ENCODE measurements around the gene BARX1. TPM values are rescaled to one million over a fixed set of nuclear protein-coding genes. Genes with fewer than 3 reads are reported as not detected.

The BARX1 gene
- total RNA-seq, 1 experiment from 2014 or later: 8.9 TPM

- ATAC-seq (no peak), DNase-seq (ENCODE audit: low spot score) (no peak)
- POLR2A ChIA-PET: no interaction called here
These were observed 39.0 kb upstream of the BARX1 start for GRCh38 chr9:93994132-93994531.

GRCh38 chr9:93992830-93993229 is 37.7 kb upstream of the BARX1 start:
- DNase-seq (ENCODE audit: low spot score) (no peak), ATAC-seq (no peak)
- Mint-ChIP-seq H3K36me3 (peaks cover 5% of the 10 kb centered on the region), H3K4me3 (no peak overlapping the region), H3K9me3 (peaks cover 29% of the 10 kb centered on the region), H3K4me1 (0 out of 2 replicates have a peak, but pooled peaks cover 4% of the 10 kb centered on the region), H3K27ac (no peak overlapping the region), H3K27me3 (ENCODE audit: low read depth) (no peaks in the 10 kb centered on the region)
- POLR2A ChIA-PET: no interaction called here
- CTCF ChIA-PET: interaction anchor here (0.9 to 1.2 kb wide), 4 partner anchors 10 to 172 kb away, joined by 3 to 4 read pairs (median 3); no protein-coding TSS in a partner anchor
- TF ChIP-seq GRHL2 (CRISPR knock-in tag; IDR thresholded peaks at IDR 0.05; ENCODE audit: insufficient replicate concordance, severe bottlenecking): no peak
- TF ChIP-seq ATF6 (CRISPR knock-in tag; IDR thresholded peaks at IDR 0.05): no peak
- TF ChIP-seq ATF1 (CRISPR knock-in tag; IDR thresholded peaks at IDR 0.05): no peak
- no peak for TF ChIP-seq NFATC4 (CRISPR knock-in tag; IDR thresholded peaks at IDR 0.05)
- no peak for TF ChIP-seq RORB (CRISPR knock-in tag; IDR thresholded peaks at IDR 0.05)
- TF ChIP-seq E2F1 (CRISPR knock-in tag; IDR thresholded peaks at IDR 0.05): no peak
- TF ChIP-seq AR (CRISPR knock-in tag; IDR thresholded peaks at IDR 0.05): no peak

More at GRCh38 chr9:93994132-93994531, 39.0 kb upstream of the BARX1 start:
- CTCF ChIA-PET: interaction anchor here (1.0 to 1.2 kb wide), 4 partner anchors 8 to 174 kb away, joined by 3 to 4 read pairs (median 4); no protein-coding TSS in a partner anchor
- Mint-ChIP-seq H3K4me3 (no peak overlapping the region), H3K4me1 (0 out of 2 replicates have a peak, but pooled peaks cover 4% of the 10 kb centered on the region), H3K27me3 (ENCODE audit: low read depth) (no peaks in the 10 kb centered on the region), H3K27ac (no peak overlapping the region), H3K9me3 (peaks cover 21% of the 10 kb centered on the region), H3K36me3 (peaks cover 5% of the 10 kb centered on the region)
- no peak for TF ChIP-seq MXD4 (CRISPR knock-in tag; IDR thresholded peaks at IDR 0.05; ENCODE audit: borderline replicate concordance)
- TF ChIP-seq CREM (CRISPR knock-in tag; IDR thresholded peaks at IDR 0.05): no peak
- TF ChIP-seq AR (CRISPR knock-in tag; IDR thresholded peaks at IDR 0.05): no peak
- no peak for TF ChIP-seq CREB1 (CRISPR knock-in tag; IDR thresholded peaks at IDR 0.05)
- no peak for TF ChIP-seq FOXP4 (CRISPR knock-in tag; IDR thresholded peaks at IDR 0.05)
- no peak for TF ChIP-seq ELF4 (CRISPR knock-in tag; IDR thresholded peaks at IDR 0.05; ENCODE audit: low read depth)
- TF ChIP-seq CDX4 (CRISPR knock-in tag; IDR thresholded peaks at IDR 0.05; ENCODE audit: borderline replicate concordance): no peak
- no peak for TF ChIP-seq E2F4 (CRISPR knock-in tag; IDR thresholded peaks at IDR 0.05; ENCODE audit: borderline replicate concordance, low read depth)

All from WTC11 (cell line).